GM18870 (cell line): ENCODE measurements around the gene YES1.
"Not testable (repeated sequence)": the region's sequence is repeated elsewhere in the genome, so short reads cannot be mapped to it uniquely, and the experiment has no call there.

ENCODE experiments used
- ATAC-seq: cut with Tn5 transposase; IDR thresholded peaks from one replicate; pipeline ENCODE4 v1.9.1; 2021; ENCODE audit warnings: moderate library complexity; ENCODE audit not compliant: unreplicated experiment

YES1 gene

DNA sequence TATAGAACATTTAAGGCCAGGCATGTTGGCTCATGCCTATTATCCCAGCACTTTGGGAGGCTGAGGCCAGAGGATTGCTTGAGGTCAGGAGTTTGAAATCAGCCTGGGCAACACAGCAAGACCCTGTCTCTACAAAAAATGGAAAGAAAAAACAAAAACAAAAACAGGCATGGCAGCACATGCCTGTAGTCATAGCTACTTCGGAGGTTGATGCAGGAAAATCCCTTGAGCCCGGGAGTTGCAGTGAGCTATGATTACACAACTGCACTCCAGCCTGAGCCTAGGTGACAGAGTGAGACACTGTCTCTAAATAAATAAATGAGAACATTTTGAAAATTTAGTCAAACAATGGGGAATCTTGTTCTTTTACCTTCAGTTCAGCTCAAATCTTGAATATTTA, 12.1 kb upstream of the YES1 start:
- ATAC-seq: no peak

GRCh38 chr18:820591-821165, 8.6 kb upstream of the YES1 start:
- ATAC-seq: no peak

GRCh38 chr18:816869-817268, 4.8 kb upstream of the YES1 start:
- no peak for ATAC-seq

DNA sequence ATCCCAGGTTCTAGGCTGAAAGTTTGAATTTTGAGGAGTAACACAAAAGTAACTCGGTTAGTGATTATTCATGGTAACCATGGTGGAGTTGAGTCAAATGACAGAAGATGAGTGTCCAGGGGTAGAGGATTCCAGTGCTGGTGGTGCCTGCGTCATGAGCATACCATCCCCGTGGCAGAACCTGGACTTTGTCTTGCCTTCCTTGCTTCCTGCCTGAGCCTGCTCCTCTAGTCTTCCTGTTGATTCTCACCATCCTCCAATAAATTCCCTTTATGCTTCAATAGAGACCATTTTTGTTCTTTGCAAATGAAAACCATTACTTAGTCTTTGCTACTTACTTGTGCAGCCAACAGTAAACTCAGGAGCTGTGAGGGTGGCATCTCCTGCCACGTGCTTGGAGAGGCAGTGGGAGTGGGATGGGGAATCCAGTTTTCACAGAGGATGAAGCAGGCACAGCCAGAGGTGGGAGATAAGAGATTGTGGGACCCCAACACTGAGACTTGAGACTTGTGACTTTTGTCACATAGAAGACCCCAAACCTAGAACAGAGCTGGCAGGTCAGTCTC, 4.1 kb upstream of the YES1 start:
- no peak for ATAC-seq

DNA sequence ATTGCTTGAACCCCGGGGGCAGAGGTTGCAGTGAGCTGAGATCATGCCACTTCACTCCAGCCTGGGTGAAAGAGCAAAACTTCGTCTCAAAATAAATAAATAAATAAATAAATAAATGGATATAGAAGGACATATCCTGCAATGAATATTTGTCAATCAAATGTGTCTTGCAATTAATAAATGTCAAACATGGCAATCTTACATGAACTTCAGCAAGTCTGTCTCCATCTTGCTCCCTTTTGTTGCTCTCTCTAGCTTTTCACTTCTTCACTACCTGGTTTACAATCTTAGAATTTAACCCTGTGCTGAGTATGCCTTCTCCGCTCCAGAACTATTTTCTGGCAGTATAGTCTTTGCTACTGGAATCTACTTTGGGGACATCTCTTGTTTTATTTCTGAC, 3.3 kb upstream of the YES1 start:
- no peak for ATAC-seq

DNA sequence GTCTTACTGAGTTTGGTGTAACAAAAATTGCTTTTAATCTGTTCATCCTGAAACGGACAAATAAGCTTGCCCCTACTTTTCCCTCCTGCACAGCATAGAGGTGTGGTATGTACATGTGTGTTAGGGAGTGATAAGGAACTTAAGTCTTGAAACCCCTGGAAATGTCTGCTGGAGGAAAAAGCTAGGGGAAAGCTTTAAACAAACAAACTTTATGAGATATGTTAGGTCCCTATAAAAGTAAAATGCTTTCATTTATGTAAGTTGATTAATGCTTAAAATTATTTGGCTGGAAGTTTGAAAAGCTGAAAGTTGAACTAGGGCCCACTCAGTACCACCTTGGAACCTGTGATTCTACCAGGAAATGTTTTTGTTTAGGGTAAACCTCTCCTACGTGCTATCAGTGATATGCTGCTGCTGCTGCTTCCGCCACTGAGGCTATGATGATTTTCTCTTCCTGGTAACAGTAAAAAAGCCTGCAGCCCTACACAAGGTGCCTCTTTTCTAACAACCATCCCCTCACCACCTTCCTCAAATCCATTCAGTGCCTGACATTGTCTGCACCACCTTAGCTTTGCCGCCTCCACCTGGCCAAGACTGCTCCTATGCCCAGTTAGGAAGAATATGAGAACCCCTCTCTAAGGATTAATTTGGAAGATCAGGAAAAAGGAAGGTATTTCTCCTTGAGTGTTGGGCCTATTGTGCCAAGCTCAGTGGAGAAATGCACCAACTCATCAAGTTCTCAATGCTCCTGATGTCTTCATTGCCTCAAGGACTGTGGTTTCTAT, 2.5 kb upstream of the YES1 start:
- ATAC-seq: no peak

DNA sequence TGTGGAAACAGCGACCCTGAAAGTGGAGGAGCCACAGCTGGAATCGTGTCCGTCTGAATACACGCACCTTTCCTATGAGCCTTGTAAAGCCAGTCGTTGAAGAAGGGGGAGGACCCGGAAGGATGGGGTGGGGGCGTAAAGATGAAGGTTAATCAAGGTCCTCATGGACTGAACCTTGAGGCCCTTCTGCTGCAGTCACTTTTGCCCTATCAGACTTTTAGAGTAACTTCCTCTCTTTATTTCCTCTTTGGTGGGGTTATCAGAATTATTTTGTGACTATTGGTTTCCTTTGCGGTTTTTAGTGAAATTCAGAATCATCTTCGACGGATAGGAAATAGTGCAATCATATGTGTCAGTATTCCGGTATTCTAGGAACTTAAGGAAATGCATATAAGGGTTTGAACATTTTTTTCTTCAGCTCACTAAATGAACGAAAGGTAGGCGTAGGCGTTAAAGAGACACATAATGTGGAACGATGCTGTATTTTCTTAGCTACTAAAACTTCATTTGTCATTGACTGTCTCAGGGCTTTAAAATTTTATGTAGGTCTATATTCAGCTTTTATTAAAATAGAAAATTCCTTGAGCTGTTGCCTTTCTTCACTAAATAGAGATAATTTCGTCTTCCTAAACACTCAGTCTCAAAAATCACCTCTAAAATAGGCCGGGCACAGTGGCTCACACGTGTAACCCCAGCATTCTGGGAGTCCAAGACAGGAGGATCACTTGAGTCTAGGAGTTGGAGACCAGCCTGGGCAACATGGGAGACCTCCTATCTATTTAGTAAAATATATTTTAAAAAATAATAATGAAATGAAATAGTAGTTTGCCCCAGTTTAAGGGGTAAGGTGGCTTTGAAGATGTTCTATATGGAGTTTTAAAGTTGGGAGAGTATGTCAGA, 1.4 kb upstream of the YES1 start:
- peak; percentile 1 for ATAC-seq

GRCh38 chr18:812376-813171, 532 bp upstream of the YES1 start:
- peak; percentile 22 for ATAC-seq

GRCh38 chr18:811182-811891, 705 bp downstream of the YES1 start:
- no peak for ATAC-seq

- peak; percentile 56 for ATAC-seq
These were observed 1.9 kb downstream of the YES1 start for GRCh38 chr18:809985-810642.

GRCh38 chr18:809228-809627, 2.8 kb downstream of the YES1 start:
- ATAC-seq: not testable (repeated sequence)

DNA sequence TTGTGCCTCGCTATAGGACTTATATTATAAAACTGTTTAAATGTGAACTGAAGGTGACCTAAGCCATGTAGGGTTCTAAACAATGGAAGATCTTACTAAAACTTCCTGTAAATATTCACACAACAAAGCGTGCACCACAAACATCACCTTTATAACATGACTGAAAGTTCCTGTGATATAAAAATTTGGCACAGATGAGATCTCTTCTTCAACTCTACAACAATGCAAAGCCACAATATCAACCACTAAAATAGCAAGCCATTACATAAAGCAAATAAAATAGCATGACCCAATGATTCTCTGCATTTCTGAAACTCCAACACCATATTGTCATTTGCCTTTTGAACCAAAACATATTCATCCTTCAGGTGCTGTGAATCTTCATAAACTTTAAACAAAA, 3.5 kb downstream of the YES1 start:
- no peak for ATAC-seq

- no peak for ATAC-seq
These were observed 4.0 kb downstream of the YES1 start for GRCh38 chr18:808086-808485.

GRCh38 chr18:805755-806110, 6.3 kb downstream of the YES1 start:
- ATAC-seq: peak; percentile 33

GRCh38 chr18:805008-805754, 6.9 kb downstream of the YES1 start:
- peak; percentile 35 for ATAC-seq

DNA sequence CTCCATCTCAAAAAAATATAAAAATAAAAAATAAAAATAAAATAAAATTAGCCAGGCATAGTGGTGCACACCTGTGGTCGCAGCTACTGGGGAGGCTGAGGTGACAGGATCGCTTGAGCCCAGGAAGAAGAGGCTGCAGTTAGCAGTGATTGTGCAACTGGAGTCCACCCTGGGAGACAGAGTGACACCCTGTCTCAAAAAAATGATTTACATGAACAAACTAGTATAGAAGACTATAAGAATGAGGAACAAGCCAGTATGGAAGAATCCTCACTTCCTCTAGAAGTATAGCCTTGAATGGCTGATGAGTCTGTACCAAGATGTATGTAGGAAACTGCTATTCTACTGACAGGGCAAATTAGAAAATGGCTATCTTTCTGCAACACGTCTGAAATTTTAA, 10.9 kb downstream of the YES1 start:
- no peak for ATAC-seq

DNA sequence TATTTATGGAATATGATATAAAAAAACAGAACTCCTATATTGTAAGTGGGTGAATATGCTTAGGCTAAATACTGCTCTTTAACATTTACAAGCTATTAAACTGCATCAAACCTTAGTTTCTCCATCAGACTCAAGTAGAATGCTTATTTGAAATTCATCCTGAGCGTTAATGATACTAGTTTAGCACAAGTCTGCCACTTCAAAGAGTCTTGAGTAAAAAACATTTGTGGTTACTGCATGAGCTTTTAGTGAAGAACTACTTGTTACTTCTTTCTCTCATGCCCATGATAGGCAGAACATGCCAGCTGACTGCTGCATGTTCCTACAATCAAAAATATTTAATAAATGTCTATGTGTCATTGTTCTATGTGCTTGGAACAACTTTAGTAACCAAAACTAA, 12.1 kb downstream of the YES1 start:
- no peak for ATAC-seq

GRCh38 chr18:795383-795782, 16.7 kb downstream of the YES1 start:
- not testable (repeated sequence) for ATAC-seq

DNA sequence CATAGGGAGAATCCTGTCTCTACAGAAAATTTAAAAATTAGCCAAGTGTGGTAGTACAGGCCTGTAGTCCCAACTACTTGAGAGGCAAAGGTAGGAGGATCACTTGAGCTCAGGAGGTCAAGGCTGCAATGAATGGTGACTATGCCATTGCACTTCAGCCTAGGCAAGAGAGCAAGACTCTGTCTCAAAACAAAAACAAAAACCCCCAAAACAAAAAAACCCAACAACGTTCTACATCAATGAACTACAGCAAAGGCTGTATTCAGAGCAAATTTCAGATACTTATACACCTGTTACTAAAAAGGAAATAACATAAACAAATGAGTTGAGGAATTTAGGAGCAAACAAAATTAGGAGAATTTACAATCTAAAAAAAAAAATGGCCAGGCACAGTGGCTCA, 22.6 kb downstream of the YES1 start:
- ATAC-seq: no peak
